ENCODE measurements around the gene PCBP3. TPM values are rescaled to one million over a fixed set of nuclear protein-coding genes. Genes with fewer than 3 reads are reported as not detected.
"Not testable (repeated sequence)": the region's sequence is repeated elsewhere in the genome, so short reads cannot be mapped to it uniquely, and the experiment has no call there.

PCBP3 gene
- total and polyA plus RNA-seq, 12 donors = 1.7 to 15.8 (median 4.7) TPM

DNA sequence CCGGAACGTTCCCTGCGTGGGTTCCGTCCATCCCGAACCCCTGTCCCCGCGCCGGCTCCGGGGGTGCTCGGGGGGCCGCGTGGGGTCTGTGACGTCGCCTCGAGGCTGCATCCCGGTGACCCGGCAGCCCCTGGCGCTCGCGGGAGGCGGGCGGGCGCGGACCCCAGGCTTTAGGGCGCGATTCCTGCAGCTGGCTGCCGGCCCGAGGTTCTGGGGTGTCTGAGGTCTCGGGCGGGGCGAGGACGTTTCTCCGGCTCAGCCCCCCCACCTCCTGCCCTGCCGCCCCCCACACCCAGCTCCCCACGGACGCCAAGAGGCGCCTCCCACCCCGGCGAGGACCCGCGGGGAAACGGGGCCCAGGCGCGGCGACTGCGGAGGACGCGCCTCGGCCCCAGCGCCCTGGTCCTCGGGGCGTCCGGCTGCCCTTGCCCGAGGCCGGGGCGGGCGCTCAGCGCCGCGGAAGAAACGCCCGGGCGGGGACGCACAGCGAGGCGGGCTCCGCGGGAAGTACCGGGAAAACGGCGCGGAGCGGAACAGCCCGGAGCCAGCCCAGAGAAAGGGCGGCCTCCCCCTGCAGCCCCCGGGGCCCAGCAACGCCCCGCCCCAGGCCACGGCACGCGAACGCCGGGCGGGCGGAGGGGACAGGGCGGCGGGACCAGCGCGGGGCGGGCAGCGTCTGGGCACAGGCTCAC lies 1.3 kb upstream of the PCBP3 start:
- Histone ChIP-seq H3K4me1 (replicated peaks in 1 of 2) (peaks cover 6 to 8% of the 10 kb centered on the region in 2 donors), H3K27me3 (no peaks in the 10 kb centered on the region), H3K9me3 (replicated peaks in 1 of 3) (no peaks in the 10 kb centered on the region), H3K4me3 (peak overlapping the region in 1 of 4 donors; percentile 49), H3K36me3 (replicated peaks in 1 of 2) (no peaks in the 10 kb centered on the region), H3K27ac (peak overlapping the region in 2 of 5 donors; percentile 34 to 66)
- WGBS, 4 donors = 9 to 40% (median 17%) methylated on average over 7 to 91 of the region's 91 CpGs
- no peak for TF ChIP-seq POLR2A (IDR thresholded peaks at IDR 0.05)
- TF ChIP-seq, protein P1, sequence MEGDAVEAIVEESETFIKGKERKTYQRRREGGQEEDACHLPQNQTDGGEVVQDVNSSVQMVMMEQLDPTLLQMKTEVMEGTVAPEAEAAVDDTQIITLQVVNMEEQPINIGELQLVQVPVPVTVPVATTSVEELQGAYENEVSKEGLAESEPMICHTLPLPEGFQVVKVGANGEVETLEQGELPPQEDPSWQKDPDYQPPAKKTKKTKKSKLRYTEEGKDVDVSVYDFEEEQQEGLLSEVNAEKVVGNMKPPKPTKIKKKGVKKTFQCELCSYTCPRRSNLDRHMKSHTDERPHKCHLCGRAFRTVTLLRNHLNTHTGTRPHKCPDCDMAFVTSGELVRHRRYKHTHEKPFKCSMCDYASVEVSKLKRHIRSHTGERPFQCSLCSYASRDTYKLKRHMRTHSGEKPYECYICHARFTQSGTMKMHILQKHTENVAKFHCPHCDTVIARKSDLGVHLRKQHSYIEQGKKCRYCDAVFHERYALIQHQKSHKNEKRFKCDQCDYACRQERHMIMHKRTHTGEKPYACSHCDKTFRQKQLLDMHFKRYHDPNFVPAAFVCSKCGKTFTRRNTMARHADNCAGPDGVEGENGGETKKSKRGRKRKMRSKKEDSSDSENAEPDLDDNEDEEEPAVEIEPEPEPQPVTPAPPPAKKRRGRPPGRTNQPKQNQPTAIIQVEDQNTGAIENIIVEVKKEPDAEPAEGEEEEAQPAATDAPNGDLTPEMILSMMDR (IDR thresholded peaks at IDR 0.05) = no peak
- peak in 2 of 7 donors; percentile 27 to 34 for DNase-seq
- intact Hi-C loops (cut with DNase I) = no loop called here

DNA sequence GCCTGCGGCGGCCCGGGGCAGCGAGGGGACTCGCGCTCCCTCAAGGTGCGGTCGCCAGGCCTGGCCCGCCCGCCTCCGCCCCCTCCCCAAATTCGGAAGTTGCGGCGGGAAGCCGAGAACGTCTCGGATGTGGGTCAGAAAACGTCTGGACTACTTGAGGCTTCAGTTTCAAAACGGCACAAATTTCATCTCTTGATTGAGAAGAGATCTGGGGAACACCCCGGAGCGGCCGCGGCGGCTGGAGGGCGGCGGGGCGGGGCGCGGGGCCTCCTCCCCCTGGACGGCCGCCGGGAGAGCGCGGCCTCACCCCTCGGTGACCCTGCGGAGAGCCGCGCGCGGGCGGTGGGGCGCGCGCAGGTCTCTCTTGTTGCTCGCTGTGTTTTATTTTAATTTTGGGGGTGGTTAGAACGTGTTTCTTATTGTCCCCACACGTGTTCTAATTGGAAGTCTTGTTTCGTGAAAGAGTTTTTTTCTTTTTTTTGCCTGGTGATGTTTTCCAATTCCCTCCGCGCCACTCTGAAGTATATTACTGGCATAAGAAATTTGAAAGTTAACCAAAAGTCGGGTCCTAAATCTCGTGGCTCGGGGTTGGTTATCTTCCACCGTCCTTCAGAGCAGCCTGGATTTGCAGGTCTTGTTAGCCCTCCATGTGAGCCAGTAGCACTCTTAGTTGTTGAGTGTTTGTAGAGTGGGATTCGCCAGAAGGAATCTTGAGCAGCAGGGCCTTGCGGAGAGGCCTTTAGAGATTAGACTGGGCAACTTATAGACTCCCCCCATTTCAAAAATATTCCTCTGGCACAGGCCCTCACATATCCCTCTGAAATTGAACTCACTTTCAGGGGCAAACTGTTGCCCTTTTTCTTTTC lies 749 bp downstream of the PCBP3 start:
- Histone ChIP-seq H3K36me3 (replicated peaks in 1 of 2) (no peaks in the 10 kb centered on the region), H3K4me1 (replicated peaks in 1 of 2) (peaks cover 6 to 8% of the 10 kb centered on the region in 2 donors), H3K4me3 (peak overlapping the region in 1 of 4 donors; percentile 93), H3K27me3 (no peaks in the 10 kb centered on the region), H3K27ac (peak overlapping the region in 2 of 5 donors; percentile 47 to 65), H3K9me3 (replicated peaks in 1 of 3) (no peaks in the 10 kb centered on the region)
- TF ChIP-seq POLR2A (IDR thresholded peaks at IDR 0.05) = no peak
- TF ChIP-seq, protein P1 (IDR thresholded peaks at IDR 0.05) = no peak
- intact Hi-C loops (cut with DNase I) = no loop called here
- WGBS, 4 donors = 8 to 12% (median 8%) methylated on average over 35 to 56 of the region's 56 CpGs
- DNase-seq = peak in 1 of 7 donors; percentile 33

DNA sequence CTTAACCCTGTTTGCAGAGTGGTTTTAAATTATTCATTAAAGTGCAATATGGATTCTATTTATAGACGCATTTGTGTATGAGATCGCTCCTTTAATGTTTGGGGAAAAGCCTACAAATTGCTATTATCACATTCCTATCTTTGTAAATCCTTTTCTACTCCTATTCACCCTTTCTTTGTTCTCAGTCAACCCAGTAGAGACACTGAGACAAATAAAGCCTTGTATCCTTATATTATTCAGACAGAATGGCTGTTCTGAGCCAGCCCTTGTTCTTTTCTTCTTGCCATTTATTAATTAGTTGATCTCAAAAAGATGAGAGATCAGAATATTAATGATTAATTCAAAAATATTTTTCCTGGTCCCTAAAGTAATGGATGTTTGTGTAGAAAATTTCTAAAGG lies 8.4 kb downstream of the PCBP3 start:
- TF ChIP-seq, protein P1 (IDR thresholded peaks at IDR 0.05) = no peak
- TF ChIP-seq POLR2A (IDR thresholded peaks at IDR 0.05) = no peak
- H3K4me1 ChIP-seq (replicated peaks in 1 of 2) = no peaks in the 10 kb centered on the region
- no peaks in the 10 kb centered on the region for H3K36me3 ChIP-seq (replicated peaks in 1 of 2)
- H3K4me3 ChIP-seq = no peak overlapping the region
- no peaks in the 10 kb centered on the region for H3K27me3 ChIP-seq
- DNase-seq = no peak
- no peak overlapping the region for H3K27ac ChIP-seq
- intact Hi-C loops (cut with DNase I) = no loop called here
- H3K9me3 ChIP-seq (replicated peaks in 1 of 3) = no peaks in the 10 kb centered on the region
- WGBS, 4 donors = 73 to 81% (median 80%) methylated on average over 2 of the region's 2 CpGs

DNA sequence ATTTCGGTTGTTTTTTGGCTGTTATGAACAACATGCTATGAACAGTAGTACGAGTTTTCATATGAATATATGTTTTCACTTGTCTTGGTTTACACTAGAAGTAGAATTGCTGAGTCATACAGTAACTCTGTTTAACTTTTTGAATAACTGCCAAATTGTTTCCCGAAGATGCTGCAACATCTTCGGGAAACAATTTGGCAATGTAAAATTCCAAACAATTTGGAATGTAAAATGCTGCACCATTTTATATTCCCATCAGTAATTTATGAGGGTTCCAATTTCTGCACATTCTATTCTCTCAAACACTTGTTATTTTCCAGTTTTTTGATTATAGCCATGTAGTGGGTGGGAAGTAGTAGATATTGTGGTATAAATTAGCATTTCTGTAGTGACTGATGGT lies 11.6 kb downstream of the PCBP3 start:
- 69 to 82% (median 72%) methylated on average over 4 of the region's 4 CpGs for WGBS, 4 donors
- DNase-seq = no peak
- Histone ChIP-seq H3K4me1 (replicated peaks in 1 of 2) (no peaks in the 10 kb centered on the region), H3K9me3 (replicated peaks in 1 of 3) (no peaks in the 10 kb centered on the region), H3K36me3 (replicated peaks in 1 of 2) (no peaks in the 10 kb centered on the region), H3K27me3 (no peaks in the 10 kb centered on the region), H3K27ac (no peak overlapping the region), H3K4me3 (no peak overlapping the region)
- TF ChIP-seq, protein P1 (IDR thresholded peaks at IDR 0.05) = no peak
- no peak for TF ChIP-seq POLR2A (IDR thresholded peaks at IDR 0.05)
- intact Hi-C loops (cut with DNase I) = no loop called here

DNA sequence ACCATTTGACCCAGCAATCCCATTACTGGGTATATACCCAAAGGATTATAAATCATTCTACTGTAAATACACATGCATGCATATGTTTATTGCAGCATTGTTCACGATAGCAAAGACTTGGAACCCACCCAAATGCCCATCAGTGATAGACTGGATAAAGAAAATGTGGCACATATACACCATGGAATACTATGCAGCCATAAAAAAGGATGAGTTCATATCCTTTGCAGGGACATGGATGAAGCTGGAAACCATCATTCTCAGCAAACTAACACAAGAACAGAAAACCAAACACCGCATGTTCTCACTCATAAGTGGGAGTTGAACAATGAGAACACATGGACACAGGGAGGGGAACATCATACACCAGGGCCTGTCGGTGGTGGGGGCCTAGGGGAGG lies 12.6 kb downstream of the PCBP3 start:
- intact Hi-C loops (cut with DNase I); H3K4me3 ChIP-seq; H3K27ac ChIP-seq; H3K4me1 ChIP-seq (replicated peaks in 1 of 2); H3K9me3 ChIP-seq (replicated peaks in 1 of 3); DNase-seq; H3K36me3 ChIP-seq (replicated peaks in 1 of 2); H3K27me3 ChIP-seq: not testable (repeated sequence)
- 70 to 81% (median 77%) methylated on average over 2 to 3 of the region's 3 CpGs for WGBS, 4 donors

DNA sequence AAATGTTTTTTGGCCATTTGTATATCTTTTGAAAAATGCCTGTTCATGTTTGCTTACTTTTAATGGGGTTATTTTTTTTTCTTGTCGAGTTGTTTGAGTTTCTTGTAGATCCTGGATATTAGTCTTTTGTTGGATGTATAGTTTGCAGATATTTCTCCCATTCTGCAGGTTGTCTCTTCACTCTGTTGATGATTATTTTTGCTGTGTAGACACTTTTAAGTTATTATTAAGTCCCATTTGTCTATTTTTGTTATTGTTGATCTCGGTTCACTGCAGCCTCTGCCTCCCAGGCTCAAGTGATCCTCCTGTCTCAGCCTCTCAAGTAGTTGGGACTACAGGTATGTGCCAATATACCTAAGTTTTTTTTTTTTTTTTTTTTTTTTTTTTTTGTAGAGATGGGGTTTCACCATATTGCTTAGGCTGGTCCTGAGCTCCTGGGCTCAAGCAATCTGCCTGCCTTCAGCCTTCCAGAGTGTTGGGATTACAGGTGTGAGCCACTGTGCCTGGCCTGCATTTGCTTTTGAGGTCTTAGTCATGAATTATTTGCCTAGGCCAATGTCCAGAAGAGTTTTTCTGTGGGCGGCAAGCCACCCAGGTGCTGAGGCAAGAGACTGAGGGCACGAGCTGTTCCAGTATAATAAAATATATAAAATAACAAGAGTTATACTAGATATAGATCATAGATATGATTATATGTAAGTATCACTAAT lies 18.5 kb downstream of the PCBP3 start:
- 81 to 90% (median 86%) methylated on average over 4 of the region's 4 CpGs for WGBS, 4 donors
- H3K9me3 ChIP-seq (replicated peaks in 1 of 3); H3K27me3 ChIP-seq; H3K4me3 ChIP-seq; DNase-seq; H3K36me3 ChIP-seq (replicated peaks in 1 of 2); intact Hi-C loops (cut with DNase I); H3K27ac ChIP-seq; H3K4me1 ChIP-seq (replicated peaks in 1 of 2): not testable (repeated sequence)
